ENCODE measurements around the gene TCFL5. TPM values are rescaled to one million over a fixed set of nuclear protein-coding genes. Genes with fewer than 3 reads are reported as not detected.

TCFL5 gene
- total RNA-seq, 4 donors from 2014 or later = 12.3 to 29.7 (median 18.8) TPM

DNA sequence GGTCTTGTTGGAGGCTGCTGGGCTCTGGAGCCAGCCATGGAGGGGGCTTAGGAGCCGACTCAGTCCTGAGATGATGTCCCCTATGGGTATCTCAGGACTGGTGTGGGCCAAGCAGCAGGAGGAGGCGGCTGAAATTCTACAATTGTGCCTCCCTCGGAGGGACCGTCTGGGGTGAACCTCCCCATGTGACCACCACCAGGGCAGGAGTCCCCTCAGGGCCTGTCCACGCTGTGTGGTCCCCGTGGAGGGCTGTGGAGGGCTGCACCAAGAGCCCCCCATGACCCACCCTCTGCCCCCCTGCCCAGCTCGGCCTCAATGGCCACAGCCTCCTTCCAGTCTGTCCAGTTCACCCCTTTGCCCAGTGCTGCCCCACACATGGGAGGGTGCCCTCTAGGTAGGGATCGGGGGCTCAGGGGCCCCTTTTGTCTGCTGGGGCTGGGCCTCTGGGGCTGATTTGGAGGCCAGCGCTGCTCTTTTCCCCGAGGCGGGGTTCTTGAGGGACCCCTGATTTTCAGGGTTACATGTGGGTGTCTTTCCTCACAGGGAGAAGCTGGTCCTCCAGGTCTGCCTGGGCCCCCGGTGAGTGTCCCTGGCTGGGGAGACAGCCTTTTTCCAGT, 43.5 kb downstream of the TCFL5 start:
- Histone ChIP-seq H3K36me3 (peaks cover 0 to 12% (median 10%) of the 10 kb centered on the region in 4 donors), H3K27me3 (peaks cover 4 to 71% (median 34%) of the 10 kb centered on the region in 4 donors), H3K4me3 (peak overlapping the region; percentile 44 to 59 (median 48)), H3K27ac (replicated peaks in 1 of 4) (peak overlapping the region; percentile 50 to 71 (median 64)), H3K9me3 (no peaks in the 10 kb centered on the region), H3K4me1 (peaks cover 44 to 63% (median 58%) of the 10 kb centered on the region in 4 donors)
- intact Hi-C loops (cut with DNase I) = no loop called here
- no peak for DNase-seq (ENCODE audit: extremely low spot score)
- TF ChIP-seq POLR2A (IDR thresholded peaks at IDR 0.05; ENCODE audit: low read depth) = no peak
- TF ChIP-seq, protein P1, sequence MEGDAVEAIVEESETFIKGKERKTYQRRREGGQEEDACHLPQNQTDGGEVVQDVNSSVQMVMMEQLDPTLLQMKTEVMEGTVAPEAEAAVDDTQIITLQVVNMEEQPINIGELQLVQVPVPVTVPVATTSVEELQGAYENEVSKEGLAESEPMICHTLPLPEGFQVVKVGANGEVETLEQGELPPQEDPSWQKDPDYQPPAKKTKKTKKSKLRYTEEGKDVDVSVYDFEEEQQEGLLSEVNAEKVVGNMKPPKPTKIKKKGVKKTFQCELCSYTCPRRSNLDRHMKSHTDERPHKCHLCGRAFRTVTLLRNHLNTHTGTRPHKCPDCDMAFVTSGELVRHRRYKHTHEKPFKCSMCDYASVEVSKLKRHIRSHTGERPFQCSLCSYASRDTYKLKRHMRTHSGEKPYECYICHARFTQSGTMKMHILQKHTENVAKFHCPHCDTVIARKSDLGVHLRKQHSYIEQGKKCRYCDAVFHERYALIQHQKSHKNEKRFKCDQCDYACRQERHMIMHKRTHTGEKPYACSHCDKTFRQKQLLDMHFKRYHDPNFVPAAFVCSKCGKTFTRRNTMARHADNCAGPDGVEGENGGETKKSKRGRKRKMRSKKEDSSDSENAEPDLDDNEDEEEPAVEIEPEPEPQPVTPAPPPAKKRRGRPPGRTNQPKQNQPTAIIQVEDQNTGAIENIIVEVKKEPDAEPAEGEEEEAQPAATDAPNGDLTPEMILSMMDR (IDR thresholded peaks at IDR 0.05) = no peak
- TF ChIP-seq EP300 (IDR thresholded peaks at IDR 0.05) = no peak
- TF ChIP-seq POLR2AphosphoS5 (IDR thresholded peaks at IDR 0.05) = no peak
- 71% methylated on average over 9 of the region's 12 CpGs for WGBS

DNA sequence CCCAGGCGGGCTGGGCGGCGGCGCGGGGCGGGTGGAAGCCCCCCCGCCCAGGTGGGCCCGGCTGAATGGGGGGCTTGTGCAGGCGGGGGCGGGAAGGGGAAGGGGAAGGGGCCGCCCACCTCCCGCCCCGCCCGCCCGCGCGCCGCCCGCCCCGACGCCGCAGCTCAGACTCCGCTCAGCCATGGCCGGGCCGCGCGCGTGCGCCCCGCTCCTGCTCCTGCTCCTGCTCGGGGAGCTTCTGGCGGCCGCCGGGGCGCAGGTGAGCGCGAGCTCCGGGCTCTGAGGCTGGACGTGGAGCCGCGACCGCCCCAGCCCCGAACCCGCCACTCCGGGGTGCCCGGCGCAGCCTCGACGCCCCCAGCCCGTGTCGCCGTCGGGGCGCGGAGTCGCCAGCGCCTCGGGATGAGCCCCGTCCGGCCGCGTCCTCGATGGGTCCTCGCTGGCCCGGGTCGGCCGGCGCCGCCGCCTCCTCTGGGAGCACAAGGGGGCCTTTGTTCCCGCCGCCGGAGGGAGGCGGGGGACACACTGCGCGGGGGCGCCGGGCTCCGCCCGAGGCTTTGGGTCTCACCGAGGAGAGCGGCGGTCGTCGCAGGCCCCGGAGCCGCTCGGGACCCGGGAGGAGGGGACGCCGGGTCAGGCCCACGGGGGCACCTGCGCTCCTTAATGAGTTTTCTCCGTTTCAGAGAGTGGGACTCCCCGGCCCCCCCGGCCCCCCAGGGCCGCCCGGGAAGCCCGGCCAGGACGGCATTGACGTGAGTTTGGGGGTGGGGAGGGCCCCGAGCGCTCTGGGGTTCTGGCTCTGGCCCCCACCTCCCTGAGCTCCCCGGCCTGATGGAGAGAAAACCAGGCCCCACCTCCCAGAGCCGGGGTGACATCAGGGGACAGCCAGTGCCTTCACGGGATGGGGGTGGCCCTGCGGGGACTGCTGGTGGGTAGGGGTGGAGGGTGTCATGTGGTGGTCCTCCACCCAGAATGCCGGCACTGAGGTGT, 44.4 kb downstream of the TCFL5 start, which contains the start of gene COL9A3:
Gene COL9A3 (plus strand): TSS at position 167 of the 990 bp plus-strand sequence. CDS start 15 bp downstream, at position 182.
- TF ChIP-seq EP300 (IDR thresholded peaks at IDR 0.05) (no peak), POLR2AphosphoS5 (IDR thresholded peaks at IDR 0.05) (no peak), POLR2A (IDR thresholded peaks at IDR 0.05; ENCODE audit: low read depth) (no peak)
- TF ChIP-seq, protein P1 (IDR thresholded peaks at IDR 0.05) = no peak
- DNase-seq (ENCODE audit: extremely low spot score) = no peak
- intact Hi-C loops (cut with DNase I) = no loop called here
- WGBS = 17% methylated on average over 43 of the region's 108 CpGs
- Histone ChIP-seq H3K4me1 (peaks cover 44 to 63% (median 58%) of the 10 kb centered on the region in 4 donors), H3K9me3 (no peaks in the 10 kb centered on the region), H3K36me3 (peaks cover 8 to 21% (median 19%) of the 10 kb centered on the region in 4 donors), H3K4me3 (peak within 1 kb of the TSS; percentile 44 to 59 (median 48)), H3K27me3 (peaks cover 4 to 71% (median 34%) of the 10 kb centered on the region in 4 donors), H3K27ac (replicated peaks in 1 of 4) (peak within 1 kb of the TSS; percentile 50 to 71 (median 64))

DNA sequence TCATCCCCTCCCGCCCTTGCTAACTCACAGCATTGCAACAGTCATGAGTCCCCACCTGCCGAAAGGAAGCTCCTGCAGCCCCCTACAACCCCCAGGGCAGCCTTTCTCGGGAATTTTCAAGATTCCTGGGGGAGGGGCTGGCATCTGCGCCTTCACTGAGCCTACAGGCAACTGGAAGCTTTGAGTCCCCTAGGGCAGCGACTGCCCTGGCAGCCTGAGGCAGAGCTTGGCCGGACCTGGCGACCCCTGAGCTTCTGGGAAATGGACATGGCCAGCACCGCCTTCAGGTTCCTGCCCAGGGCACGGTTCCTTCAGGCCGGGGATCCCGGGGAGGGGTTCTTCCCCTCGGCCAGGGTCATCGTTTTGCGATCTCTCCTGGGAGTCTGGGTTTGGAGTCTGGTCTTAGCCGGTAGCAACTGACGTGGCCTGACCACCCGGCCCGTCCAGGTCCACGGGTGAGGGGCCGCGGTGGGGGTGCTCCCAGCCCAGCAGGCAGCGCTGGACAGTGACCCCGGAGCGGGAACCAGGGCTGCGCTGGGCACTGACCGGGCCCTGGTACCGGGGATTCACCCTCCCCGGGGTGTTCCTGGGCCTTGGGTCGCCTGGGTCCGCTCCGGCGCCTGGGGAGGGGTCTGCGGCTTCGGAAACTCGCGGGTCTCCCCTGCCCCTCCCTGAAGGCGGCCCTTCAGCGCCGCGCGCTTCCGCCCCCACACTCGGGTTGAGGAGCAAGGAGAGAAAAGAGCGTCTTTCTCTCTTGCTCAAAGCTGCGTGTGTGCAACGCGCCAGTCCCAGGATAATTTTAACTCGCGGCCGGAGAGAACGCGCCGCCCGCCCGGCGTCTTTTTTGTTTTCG, 45.4 kb downstream of the TCFL5 start:
- peak overlapping the region; percentile 50 to 71 (median 64) for H3K27ac ChIP-seq (replicated peaks in 1 of 4)
- intact Hi-C loops (cut with DNase I) = no loop called here

More for the DNA sequence above, 45.4 kb downstream of the TCFL5 start:
- peaks cover 44 to 63% (median 58%) of the 10 kb centered on the region in 4 donors for H3K4me1 ChIP-seq
- no peak for DNase-seq (ENCODE audit: extremely low spot score)
- no peak for TF ChIP-seq POLR2AphosphoS5 (IDR thresholded peaks at IDR 0.05)
- TF ChIP-seq POLR2A (IDR thresholded peaks at IDR 0.05; ENCODE audit: low read depth) = no peak
- TF ChIP-seq, protein P1 (IDR thresholded peaks at IDR 0.05) = no peak
- no peak for TF ChIP-seq EP300 (IDR thresholded peaks at IDR 0.05)
- 26% methylated on average over 7 of the region's 57 CpGs for WGBS
- peaks cover 17 to 30% (median 28%) of the 10 kb centered on the region in 4 donors for H3K36me3 ChIP-seq
- peaks cover 4 to 68% (median 34%) of the 10 kb centered on the region in 4 donors for H3K27me3 ChIP-seq
- H3K9me3 ChIP-seq = no peaks in the 10 kb centered on the region
- peak overlapping the region; percentile 44 to 59 (median 48) for H3K4me3 ChIP-seq
